Heart left ventricle (tissue), 13 donors: ENCODE results near the gene NDUFS8.

Experiments used
- CTCF ChIP-seq, 12 donors: fragments of 200-600 bp; sonication (generic) in 4 of 12; IDR thresholded peaks; one replicate each; pipeline versions ENCODE4 v1.5.0 to v1.8.0; 2018 to 2022; ENCODE audit warnings: antibody characterized with exemption in 12 of 12, mild to moderate bottlenecking in 5 of 12
- POLR2A ChIP-seq, 2 donors: fragments of 450-650 bp; IDR thresholded peaks; one replicate each; pipeline ENCODE4 v1.6.1; 2017; ENCODE audit warnings: antibody characterized with exemption in 2 of 2, mild to moderate bottlenecking in 2 of 2, moderate library complexity in 2 of 2
- donor health status: ischemic (EF 13 %, LVEDD 7.1; RV severe dilation, severe dysfunction).
- donor health status: DM: no; HTN: yes; CAD: no.
- donor health status: DM: no; HTN: no; CAD: no.
- donor health status: ischemic (EF 25% LVEDD 6.9; RV normal size, moderate dysfunction).
- donor health status: ischemic (EF 25% LVEDD 5.7; RV mildly dilated, moderate dysfunction).
- donor health status: ischemic (EF 35%, LVEDD 5.7; RV mildly dilated, moderate dysfunction).
- donor health status: nonischemic (EF 11% LVEDD 7.7; RV severe dilation, severe dysfunction).
- donor health status: DM: yes; HTN: yes; CAD: no.
- donor health status: PGD.
- donor health status: ischemic (EF 29% LVEDD 5.4; RV normal size, mild dysfunction).
- donor health status: nonischemic (EF 23%, LVEDD 6.1; RV moderate dilation, normal function).

DNA sequence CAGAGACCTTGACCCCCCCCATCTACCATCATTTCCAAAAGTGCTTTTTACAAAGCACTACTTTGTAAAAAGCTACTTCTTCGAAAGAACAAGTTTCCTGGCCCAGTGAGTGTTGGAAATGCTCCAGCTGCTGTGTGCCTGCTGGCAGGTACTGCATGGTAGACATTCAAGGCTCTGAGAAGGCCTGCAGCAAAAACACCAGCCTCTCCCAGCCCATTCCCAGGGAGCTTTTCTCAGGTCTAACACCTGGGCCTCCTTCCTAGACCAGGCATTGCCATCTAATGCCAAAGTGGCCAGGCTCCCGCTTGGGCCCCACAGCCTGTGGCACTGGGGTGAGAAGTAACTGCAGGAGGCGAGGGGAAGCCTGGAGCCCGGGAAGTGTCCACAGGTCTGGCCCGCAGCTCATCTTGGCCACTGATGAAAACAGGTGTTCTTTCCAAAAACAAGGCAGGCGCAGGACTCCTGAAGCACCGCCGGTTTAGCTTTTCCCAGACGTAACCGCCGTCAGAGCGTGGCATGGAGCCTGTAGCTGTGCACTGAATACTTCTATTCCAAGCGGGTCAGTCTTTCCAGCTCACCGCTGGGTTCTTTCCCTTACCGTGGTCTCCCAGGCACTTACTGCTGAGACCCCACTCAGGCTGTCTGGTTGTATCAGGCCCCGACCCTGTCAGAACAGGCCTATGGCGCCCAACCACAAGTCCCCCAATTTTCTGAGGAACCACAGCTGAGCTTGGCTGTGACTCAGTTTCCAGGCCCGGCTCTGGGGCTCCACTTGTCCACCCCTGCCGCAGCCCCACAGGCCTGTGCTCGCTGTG is 7.1 kb downstream of the NDUFS8 start:
- TF ChIP-seq POLR2A (IDR thresholded peaks at IDR 0.05) (no peak), CTCF (IDR thresholded peaks at IDR 0.05) (no peak)
